Activated T-cell treated with anti-CD3 and anti-CD28 coated beads for 24 hours (primary cell): ENCODE results near the gene TACC2.

Experiments used
- DNase-seq: peaks from one replicate; pipeline ENCODE4 v3.0.0-alpha.2; 2020; ENCODE audit warnings: low read depth

The TACC2 gene

DNA sequence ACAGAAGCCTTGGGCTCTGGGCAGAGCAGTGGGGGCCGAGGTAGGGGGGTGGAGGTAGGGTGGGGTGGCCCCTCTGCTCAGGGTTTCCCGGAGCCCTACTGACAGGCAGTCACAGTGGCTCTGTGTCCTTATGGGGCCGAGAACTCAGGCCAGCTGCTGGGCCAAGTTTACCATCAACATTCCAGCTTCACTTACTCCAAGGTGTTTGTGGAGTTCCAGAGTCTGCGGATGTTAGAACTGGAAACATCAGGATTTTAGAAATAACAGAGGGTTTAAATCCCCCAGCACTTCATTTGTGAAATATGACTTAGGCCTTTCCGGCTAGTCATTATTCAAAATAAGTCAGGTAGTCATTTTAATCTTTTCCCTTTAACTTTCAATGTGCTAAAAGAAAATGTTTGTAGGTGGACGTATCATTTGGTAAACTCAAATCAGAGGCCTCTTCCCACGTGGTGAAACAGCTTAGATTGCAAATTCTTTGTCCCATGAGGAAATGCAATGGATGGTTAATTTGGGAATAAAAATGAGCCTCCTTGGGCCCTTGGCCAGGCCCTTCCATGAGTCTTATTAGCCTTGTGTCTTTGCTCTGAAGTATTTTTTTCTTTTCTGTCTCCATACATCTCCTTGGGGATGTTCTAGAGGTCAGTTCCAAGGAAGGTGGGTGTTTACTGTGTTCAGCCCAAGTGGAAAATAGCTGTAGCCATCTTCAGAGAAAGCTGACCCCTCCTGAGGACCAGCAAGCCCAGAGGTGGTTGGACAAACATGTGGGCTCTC lies 182.5 kb downstream of the TACC2 start:
- no peak for DNase-seq

DNA sequence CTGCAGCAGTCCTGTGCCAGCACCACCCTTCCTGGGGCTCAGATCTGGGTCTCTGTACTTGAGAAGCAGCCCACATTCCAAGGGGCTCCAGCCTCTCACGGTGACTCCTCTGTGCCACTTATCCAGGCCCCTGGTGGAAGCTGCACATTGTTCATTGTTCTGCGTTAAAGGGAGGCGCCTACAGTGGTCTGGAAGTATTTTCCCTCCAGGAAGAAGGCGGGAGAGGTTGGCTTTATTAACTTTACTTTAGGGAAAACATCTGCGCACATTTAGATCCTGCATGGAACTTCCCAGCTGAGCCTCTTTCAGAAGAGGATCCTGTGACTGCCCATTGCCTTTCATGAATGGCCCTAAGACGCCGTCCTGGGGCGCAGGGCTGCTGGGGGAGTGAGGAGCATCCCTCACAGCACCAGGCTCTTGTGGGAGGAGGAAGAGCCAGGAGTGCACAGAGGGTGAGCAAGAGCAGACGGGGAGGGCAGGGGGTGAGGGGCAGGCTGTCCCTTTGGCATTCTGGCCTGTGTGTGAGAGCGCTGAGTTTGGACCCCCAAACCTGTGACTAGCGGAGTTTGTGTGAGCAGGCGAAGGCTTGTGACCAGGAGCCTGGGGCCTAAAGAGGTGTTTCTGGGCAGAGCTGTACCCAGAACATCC lies 183.5 kb downstream of the TACC2 start:
- DNase-seq, result no peak

DNA sequence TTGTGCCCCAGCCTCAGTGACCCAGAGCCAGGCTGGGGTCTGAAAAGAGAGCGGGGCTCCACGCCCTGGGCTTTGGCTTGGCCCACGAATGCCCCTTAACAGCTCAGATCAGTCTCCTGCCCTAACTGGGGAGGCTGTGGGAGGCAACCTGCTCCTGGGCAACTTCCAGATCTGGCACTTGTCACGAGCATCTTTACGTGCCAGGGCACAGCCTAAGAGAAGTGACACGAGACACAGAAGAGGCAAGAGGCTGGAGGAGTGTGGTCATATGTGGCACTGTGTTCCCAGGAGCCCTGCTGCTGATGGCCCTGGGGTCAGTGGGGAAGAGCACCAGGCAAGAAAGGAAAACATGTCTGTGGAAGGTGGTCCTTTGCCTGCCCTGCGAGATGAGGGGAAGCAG lies 184.4 kb downstream of the TACC2 start:
- no peak for DNase-seq

DNA sequence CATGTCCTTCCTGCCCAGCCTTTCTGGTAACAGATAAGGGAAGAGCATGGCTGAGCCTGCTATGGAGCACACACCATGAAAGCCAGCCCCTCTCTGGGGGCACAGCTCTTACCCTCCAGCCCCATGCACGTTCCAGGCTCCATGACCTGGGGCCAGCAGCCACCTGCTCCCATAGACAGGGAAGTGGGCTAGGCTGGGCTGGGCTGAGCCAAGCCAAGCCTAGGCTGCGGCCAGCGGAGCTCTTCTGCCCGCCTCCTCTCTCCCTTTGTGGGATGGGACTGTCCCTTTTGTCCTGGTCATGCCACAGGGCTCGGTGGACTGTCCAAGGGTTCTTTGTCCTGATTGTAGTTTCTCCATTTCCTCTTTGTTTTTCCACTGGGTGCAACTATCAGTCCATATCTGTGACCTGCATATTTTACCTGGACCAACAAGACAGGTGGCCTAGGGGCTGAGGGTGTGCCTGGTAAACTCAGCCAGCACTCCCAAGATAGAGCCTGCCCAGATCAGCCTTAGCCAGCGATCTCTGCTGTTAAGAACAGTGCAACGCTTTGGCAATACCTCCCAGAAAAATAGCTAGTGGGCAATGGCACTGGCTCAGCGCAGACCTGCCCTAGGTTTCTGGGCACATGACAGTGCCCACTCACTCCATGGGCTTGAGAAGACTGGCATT lies 184.9 kb downstream of the TACC2 start:
- no peak for DNase-seq

DNA sequence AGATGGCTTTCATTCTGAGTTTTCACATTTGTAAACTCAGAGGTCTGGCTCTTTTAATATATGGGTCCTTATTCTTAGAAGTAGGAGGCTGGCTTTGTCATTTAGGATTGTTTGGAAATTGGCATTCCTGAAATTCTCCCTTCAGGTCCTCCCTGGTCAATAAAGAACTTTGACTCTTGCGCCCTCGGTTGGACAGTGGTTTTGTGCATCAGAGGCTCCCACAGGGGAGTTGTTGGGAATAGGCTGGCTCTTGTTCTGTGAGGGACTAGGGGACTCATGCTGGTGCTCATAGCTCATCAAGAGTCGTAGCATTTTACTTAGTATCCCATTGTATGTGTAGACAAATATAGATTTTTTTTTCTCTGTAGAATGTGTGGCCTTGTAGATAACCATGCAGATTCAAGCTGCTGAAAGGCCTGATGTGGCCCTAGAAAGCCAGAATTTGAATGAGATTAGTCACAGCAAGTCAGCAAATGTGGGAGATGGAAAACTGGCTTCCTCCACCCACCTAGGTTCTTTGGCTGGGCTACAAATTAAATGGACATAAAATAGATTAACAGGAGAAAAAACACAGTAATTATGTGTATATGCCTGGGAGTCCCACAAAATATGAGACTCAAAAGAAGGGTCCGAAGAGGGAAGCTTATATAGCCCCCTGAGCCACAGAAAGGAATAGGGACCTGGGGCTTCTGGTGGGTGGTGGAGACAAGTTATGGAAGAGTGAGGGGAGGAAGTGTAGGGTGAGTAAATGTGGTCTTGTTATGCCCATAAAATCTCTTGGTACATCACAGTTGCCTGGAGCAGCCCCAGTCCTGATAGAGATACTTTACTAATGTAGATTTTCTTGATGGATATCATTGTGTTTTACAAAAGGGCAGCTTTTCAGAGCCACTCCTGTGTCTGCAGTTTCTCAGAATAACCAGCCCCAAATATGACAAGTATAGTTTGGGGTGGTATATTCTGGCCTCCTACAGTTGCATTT lies 187.6 kb downstream of the TACC2 start:
- no peak for DNase-seq

DNA sequence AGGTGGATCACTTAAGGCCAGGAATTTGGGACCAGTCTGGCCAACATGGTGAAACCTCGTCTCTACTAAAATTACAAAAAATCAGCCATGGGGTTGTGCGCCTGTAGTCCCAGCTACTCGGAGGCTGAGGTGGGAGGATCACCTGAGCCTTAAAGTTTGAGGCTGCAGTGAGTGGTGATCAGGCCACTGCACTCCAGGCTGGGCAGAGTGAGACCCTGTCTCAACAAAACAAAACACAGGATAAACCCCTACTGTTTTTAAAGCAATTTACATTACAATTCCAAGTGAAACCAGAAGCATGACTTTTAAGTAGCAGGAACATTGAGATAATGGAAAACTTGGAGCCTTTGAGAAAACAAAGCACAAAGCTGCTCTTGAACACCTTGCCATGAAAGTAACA lies 189.7 kb downstream of the TACC2 start:
- no peak for DNase-seq

DNA sequence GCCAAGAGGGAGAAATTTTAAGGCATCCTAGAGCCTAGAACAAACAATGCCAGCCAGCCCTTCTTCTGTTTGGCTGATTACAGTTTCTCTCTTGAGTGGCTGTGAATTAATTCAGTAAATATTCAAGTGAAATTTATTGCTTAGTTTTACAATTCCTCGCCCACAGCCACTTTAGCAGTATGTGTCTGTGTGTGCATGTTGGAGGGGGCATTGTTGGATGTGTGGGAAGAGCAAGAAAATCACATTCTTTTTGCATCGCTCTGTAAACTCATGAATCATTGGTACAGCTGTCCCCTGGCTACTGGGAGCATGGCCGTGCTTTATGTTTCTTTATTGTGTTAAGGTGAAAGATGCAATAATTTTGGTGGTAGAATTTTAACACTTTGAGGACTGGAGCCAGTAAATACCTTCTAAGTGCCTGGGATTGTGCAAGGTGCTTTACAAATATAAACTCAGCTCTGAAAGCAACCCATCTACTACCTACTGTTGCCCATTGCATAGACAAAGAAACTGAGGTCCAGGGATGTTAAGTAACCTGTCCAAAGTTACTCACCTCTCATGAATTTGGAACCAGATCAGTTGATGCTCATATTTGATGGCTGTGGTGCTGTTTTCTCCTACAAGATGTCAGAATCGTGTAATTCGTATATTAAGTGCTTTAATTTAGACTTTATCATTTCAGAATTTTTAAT lies 192.2 kb downstream of the TACC2 start:
- no peak for DNase-seq

DNA sequence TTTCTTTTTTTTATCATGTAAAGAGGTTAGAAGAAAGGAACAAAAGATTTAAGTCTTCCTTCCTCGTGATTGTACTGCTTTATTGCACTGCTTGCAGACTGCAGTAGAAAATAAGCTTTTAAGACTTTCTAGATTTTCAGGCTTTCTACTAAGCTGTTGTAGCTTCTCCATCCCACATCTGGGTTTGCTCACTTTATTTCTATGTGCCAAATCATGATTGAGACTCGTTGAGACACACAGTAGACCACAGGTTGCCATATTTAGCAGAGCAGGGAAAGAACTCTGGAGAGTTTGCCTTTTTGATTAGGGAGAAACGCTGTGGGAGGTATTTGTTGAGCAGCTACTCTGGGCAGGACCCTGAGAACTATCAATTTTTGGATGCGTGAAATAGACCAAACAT lies 192.9 kb downstream of the TACC2 start:
- DNase-seq, result no peak

DNA sequence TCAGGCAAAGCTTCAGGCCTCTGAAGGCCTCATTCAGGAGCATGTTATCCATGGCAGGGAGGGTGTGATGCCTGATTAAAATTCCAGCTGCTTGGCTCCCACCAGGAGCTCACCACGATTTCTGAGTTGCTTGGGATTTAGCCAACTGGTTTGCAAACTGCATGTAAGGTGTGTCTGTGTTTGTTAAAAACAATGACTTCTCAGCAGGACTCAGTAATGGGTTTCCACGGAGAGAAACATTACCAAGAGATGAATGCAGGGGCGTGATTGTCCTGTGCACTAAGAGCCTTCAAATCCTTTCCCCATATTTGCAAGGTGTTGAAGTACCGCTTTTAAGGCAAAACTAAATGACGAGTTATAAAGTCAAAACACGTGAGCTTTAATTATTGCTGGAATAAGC lies 193.3 kb downstream of the TACC2 start:
- DNase-seq, result no peak

DNA sequence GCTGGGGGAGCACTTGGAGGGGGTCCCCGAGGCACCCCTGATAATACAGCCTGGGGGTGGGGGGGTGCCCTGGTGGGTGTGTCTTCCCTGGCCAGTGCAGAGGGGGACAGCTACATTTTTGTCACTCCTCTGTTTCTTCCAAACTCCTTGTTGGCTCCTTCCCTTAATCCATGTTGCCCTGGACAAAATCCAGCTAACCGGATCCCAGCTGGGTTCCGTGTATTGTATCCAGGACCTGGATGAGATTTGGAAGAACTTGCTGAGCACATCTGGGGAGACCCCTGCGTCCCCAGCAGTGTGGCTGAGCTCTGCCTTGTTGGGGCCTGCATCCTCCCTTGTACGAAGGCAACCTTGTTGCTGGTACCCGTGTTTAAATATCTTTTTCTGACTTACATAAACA lies 195.3 kb downstream of the TACC2 start:
- DNase-seq, result no peak

DNA sequence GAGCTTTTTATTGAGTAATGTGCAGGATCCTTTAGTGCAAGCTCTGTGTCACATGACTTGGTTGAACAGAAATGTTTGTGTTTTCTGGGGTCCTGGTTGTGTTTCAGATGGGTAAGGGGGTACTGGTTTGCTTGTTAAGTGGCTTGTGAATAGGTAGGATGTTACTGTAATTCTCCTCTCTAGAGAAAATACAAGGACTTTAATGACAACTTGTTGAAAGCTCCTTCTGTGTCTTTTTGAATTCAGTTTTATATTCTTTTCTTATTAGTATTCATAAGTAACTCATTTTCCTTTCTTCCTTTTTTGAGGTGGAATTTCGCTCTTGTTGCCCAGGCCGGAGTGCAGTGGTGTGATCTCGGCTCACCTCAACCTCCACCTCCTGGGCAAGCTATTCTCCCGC lies 196.7 kb downstream of the TACC2 start:
- no peak for DNase-seq

DNA sequence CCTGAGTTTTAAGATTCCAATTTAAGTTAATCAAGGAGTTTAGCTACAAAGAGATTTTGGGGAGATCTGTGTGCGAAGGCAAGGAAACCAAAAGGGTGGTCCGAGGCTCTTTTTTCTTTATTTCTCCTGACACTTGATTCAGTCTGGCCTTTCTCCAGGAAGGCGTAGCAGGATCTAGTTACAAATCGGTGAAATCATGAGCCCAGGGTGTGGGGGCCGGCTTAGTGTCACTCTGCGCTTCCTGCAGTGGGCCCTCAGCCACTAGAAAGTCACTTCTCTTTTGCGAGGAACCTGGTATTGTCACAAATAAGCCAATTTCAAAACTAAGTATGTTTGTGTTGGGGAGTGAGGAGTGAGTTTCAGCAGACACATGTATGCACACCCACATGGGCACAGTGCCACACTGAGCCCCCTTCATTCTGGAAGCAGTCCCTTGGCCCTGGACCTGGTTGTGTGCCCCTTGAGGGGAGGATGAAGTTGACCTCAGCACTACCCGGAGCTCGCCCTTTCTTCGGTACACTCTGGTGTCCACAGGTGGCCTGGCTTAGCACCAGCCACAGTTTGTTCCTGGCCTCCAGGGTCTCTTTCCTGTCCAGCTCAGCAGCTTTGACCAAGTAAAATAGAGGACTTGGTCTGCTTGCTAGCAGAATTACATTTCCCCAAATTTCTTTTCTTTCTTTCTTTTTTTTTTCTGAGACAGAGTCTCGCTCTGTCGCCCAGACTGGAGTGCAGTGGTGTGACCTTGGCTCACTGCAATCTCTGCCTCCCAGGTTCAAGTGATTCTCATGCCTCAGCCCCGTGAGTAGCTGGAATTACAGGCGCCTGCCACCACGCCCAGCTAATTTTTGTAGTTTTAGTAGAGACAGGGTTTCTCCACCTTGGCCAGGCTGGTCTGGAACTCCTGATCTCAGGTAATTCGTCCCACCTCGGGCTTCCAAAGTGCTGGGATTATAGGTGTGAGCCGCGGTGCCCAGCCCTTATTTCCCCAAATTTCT lies 198.2 kb downstream of the TACC2 start:
- no peak for DNase-seq

DNA sequence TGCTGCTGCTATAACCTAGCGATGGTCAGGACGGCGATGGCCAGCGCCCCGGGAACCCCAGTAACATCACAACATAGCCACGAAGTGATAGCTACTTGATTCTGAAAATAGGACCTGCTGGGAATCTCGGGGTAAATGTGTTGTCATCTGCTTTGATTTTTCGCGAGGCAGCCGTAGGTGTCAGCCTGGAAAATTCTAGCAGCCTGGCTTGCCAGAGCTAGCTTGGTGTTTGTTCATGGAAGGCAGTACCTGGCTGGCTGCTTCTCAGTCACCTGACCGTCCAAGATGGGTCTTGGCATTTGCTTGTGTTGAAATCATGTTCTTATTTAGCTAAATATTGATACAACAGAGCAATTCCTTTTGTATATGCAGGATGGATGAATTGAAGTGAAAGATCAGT lies 199.7 kb downstream of the TACC2 start:
- DNase-seq, result no peak

DNA sequence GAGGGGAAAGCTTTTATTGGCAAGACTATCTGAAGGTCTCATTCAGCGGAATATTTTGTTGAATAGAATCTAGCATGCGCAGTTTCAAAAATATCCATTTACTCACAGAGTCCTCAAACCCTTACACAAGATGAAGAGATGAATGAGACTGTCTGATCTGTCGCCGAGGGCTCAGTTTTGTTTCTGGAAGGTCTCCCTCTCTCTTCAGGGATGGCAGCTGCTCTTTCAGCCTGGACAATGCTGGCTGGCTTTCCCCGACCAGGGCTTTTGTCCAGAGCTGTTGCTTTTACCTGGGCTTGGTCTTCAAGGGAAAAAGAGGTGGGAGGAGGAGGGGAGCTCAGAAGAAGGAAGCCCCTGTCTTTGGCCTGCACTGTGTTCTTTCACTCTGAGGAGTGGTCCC lies 200.2 kb downstream of the TACC2 start:
- DNase-seq, result no peak

DNA sequence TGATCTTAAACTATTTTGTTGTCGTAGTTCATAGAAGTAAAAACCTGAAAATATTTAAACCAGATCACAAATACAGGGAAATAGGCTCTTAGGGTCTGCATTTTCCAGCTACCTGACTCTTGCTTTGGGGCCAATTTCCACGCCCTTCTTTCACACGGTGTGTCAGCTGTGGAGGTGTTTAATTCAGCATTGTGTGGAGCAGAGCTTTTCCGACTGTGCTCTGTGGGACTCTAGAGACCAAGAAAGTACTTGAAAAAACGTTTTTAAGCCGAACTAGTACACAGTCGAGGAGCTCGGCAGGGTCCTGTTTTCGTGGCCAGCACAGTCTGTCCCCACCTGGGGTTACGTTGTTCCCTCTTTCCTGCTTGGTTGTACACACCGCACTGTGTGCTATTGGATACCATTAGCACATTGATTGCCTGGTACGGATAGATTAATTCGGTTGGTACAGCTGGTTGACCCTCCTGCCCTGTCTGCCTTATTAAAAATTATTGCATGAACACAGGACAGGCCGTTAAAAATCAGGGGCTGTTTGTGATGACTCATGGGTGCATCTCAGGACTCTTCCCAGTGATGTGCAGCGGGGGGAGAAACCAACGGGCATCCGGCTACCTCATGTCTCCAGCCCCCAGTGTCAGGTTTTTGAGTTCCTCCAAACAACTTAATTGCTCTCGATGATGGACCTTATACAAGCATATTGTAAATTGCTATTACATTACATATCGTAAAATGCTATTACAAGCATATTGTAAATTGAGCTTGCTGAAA lies 201.4 kb downstream of the TACC2 start:
- no peak for DNase-seq

DNA sequence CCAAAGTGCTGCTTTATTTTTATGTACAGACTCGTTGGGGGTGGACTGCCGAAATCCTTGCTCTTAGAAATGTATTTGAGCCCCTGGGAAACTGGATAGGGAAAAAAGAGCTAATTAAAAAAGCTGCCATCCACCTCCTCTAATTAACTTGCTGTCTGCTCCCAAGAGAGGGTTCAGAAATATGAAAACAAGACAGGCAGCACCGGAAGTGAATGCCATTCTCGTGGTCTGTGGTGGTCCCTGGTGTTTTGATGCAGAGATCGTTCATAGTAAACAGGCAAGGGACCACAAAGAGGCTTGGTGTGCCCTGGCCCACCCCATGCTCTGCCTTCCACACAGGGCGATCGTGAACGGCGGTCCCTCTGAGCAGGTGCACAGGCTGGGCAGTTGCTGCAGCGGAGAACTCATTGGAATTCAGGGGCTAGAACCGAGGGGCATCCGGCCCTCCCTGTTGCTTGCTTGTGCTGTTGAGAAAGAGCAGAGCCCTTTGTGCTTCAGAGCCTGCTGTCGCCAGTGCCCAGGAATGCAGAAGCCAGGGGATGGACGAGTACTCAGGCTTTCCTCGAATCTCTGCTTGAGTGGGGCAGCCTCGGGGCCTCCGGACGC lies 203.1 kb downstream of the TACC2 start:
- no peak for DNase-seq

DNA sequence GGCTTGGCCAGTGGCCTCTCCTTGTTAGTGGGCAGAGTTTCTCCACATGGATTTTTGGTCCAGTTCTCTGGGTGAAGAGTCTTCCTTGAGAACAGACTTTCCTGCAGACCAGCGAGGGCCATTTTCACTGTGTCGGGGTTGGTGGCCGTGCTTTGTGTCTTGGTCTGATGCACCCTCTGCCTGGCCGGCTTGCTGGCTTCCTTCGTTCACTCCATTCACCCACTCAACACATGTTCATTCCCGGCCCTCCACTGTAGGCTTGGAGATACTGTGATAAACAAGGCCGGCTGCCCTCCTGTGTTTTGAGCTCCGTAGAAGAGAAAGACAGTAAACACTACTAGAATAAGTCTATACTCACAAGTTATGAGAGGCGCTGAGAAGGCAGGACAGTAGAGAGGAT lies 205.3 kb downstream of the TACC2 start:
- no peak for DNase-seq

DNA sequence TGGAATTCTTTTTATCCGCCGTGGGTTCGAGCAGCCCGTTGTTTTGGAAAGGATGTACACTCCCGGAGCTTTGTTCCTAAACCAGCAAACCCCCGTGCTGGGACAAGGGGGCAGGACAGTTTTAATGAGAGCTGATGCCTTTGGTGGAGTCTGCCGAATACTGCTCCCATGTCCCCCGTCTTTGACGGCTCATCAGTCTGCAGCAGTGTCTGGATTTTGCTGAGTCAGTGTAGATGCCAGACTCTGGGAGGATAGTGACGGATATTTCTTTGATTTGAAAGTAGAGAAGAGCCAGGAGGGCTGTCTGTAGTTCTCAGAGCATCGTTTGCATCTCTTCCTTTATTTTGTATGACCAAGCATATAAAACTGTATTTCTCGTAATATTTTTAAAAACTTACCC lies 207.3 kb downstream of the TACC2 start:
- DNase-seq, result no peak

DNA sequence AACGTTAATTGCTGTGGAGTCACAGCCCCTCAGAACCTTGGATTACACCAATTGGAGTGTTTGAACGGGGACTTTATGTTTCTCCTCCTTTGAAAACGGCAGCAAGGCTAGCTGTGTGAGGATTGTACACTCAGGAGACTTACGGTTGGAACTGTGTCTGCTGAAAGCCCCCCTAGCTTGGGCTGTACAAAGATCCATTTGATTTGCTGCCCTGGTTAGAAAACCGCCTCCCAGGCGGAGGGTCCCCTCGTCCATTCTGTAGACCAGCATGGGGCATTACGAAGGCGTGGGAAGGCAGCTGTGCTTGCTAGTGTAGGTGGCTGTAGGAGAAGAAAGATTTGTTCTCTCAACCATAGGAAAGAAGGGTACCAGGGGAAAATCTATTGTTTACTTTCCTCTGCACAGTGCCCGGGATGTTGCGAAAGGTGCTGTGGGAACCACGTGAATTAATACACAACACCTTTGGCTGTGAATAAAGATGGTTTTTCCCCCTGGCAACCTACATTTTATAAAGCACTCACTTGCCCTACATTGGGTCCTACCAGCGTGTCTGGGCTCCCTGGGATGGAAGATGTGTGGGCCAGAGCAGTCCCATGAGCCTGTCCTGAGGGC lies 208.8 kb downstream of the TACC2 start:
- DNase-seq, result no peak
